OCI-LY7 (cell line): ENCODE results near the gene MROH2A. TPM values are rescaled to one million over a fixed set of nuclear protein-coding genes. Genes with fewer than 3 reads are reported as not detected.

Experiments used
- BruUV-seq: library from RNA; stranded (reverse); fragments of 400-500 nt; replicated peaks from 2 replicates; lab custom pipeline; 2021; lab: Mats Ljungman, UMichigan
- CTCF ChIA-PET: fragments of 300-600 bp; sonication (Branson Sonifier 250); formaldehyde crosslinking; loops from one replicate; lab custom pipeline; 2022; ENCODE audit warnings: antibody characterized with exemption; ENCODE audit not compliant: unreplicated experiment; lab: Charles Lee
- POLR2A ChIA-PET: fragments of 300-600 bp; sonication (Branson Sonifier 250); formaldehyde crosslinking; loops from one replicate; lab custom pipeline; 2022; ENCODE audit warnings: antibody characterized with exemption; lab: Charles Lee
- DNase-seq: peaks from one replicate; pipeline ENCODE4 v3.0.0-alpha.2; 2015; ENCODE audit warnings: low spot score
- H2AFZ ChIP-seq: fragments of 200-600 bp; sonication (generic), shearing (Covaris generic); 2 replicates; pipeline ENCODE4 v1.6.1; 2014; ENCODE audit warnings: mild to moderate bottlenecking, antibody characterized with exemption, low read length, moderate library complexity
- H3K27ac ChIP-seq: fragments of 200-600 bp; sonication (generic); 2 replicates; pipeline ENCODE4 v1.5.1; 2014; ENCODE audit warnings: mixed run types, low read depth, mild to moderate bottlenecking, moderate library complexity, low read length, inconsistent platforms; ENCODE audit not compliant: poor library complexity, severe bottlenecking
- H3K36me3 ChIP-seq: fragments of 200-600 bp; sonication (generic); 2 replicates; pipeline ENCODE4 v1.6.1; 2014; ENCODE audit warnings: mild to moderate bottlenecking, antibody characterized with exemption, low read length, moderate library complexity, mixed read lengths; ENCODE audit not compliant: insufficient read depth
- H3K4me1 ChIP-seq: fragments of 200-600 bp; sonication (generic); 2 replicates; pipeline ENCODE4 v1.5.1; 2014; ENCODE audit warnings: mild to moderate bottlenecking, low read length; ENCODE audit not compliant: insufficient read depth, poor library complexity, severe bottlenecking
- H3K4me2 ChIP-seq: fragments of 200-600 bp; sonication (generic); 2 replicates; pipeline ENCODE4 v1.6.1; 2014; ENCODE audit warnings: mild to moderate bottlenecking, low read length
- H3K4me3 ChIP-seq: fragments of 200-600 bp; sonication (generic); 2 replicates; pipeline ENCODE4 v1.5.1; 2014; ENCODE audit warnings: mild to moderate bottlenecking, low read depth, low read length; ENCODE audit not compliant: poor library complexity, severe bottlenecking
- H3K79me2 ChIP-seq: fragments of 200-600 bp; sonication (generic); 2 replicates; pipeline ENCODE4 v1.6.1; 2016; ENCODE audit warnings: low read depth, mild to moderate bottlenecking, low read length, moderate library complexity, mixed read lengths; ENCODE audit not compliant: insufficient read depth
- H3K9me2 ChIP-seq: fragments of 200-600 bp; sonication (generic); 2 replicates; pipeline ENCODE4 v1.6.1; 2016; ENCODE audit warnings: mild to moderate bottlenecking, low read length, mixed read lengths; ENCODE audit not compliant: insufficient read depth
- H3K9me3 ChIP-seq: fragments of 200-600 bp; sonication (generic); 2 replicates; pipeline ENCODE4 v1.6.1; 2014; ENCODE audit warnings: mild to moderate bottlenecking, mixed run types, low read length, mixed read lengths
- H4K20me1 ChIP-seq: fragments of 200-600 bp; sonication (generic); 2 replicates; pipeline ENCODE4 v1.6.1; 2014; ENCODE audit warnings: mild to moderate bottlenecking, antibody characterized with exemption, low read length, moderate library complexity, mixed read lengths; ENCODE audit not compliant: insufficient read depth
- EZH2phosphoT487 ChIP-seq: fragments of 200-600 bp; sonication (generic); IDR thresholded peaks from 2 replicates; pipeline ENCODE4 v1.6.1; 2018; ENCODE audit warnings: low read depth, borderline replicate concordance, mild to moderate bottlenecking, mixed run types, antibody characterized with exemption, low read length, moderate library complexity, mixed read lengths
- intact Hi-C: fragments of 100-400 bp; cut with micrococcal nuclease; formaldehyde crosslinking; loops from one replicate; pipeline ENCODE4 v1.10.0; 2022; ENCODE audit not compliant: unreplicated experiment
- total RNA-seq, 2 experiments: library from RNA; depleted of rRNA in 1 of 2; stranded (reverse); fragments of >200 nt in 1 of 2; shearing (Covaris generic) in 1 of 2; gene quantifications; 2 replicates each; pipeline ENCODE4 v1.2.3, GENCODE V29; 2014 to 2022
- TF ChIP-seq, protein P1 (sequence below): fragments of 200-600 bp; sonication (generic); conservative IDR thresholded peaks from 2 replicates; pipeline ENCODE4 v1.5.1; 2014; ENCODE audit warnings: mild to moderate bottlenecking, antibody characterized with exemption, low read length, moderate library complexity, mixed read lengths

Gene MROH2A
- total RNA-seq, 2 experiments from 2014 or later: not detected

DNA sequence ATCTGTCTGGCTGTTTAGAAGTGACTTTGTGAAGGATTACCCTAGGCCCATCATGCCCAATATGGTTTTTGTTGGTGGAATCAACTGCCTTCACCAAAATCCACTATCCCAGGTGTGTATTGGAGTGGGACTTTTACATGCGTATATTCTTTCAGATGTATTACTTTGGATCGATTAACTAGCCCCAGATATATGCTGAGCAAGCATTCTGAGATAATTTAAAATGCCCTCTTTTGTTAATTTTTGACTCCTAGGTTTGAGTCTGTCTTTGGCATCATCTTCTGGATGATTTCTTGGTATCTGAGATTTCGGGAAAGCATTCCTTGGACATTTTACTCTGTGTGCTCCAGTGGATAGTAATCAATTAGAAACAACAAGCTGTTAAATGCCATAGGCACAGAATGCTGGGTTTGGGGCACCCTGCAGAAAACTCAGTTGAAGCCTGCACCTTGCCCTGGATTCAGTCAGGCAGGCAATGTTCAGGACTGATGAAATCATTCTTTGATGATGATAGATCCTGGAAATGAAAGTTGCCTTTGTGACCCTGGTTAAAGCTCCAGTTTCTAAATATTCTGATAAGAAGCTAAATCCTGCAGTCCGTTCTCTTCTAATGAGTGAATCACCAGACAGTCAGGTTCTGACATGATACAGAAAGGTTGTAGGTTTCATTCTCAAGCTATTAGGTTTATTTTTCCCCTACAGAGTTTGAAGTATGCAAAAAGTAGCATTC lies 16.9 kb upstream of the MROH2A start:
- H3K79me2 ChIP-seq: no peaks in the 10 kb centered on the region
- H4K20me1 ChIP-seq: no peaks in the 10 kb centered on the region
- no peaks in the 10 kb centered on the region; the same call in 1 of the 2 replicates for H3K9me2 ChIP-seq
- TF ChIP-seq EZH2phosphoT487: no peak
- TF ChIP-seq, protein P1, sequence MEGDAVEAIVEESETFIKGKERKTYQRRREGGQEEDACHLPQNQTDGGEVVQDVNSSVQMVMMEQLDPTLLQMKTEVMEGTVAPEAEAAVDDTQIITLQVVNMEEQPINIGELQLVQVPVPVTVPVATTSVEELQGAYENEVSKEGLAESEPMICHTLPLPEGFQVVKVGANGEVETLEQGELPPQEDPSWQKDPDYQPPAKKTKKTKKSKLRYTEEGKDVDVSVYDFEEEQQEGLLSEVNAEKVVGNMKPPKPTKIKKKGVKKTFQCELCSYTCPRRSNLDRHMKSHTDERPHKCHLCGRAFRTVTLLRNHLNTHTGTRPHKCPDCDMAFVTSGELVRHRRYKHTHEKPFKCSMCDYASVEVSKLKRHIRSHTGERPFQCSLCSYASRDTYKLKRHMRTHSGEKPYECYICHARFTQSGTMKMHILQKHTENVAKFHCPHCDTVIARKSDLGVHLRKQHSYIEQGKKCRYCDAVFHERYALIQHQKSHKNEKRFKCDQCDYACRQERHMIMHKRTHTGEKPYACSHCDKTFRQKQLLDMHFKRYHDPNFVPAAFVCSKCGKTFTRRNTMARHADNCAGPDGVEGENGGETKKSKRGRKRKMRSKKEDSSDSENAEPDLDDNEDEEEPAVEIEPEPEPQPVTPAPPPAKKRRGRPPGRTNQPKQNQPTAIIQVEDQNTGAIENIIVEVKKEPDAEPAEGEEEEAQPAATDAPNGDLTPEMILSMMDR: no peak
- H3K4me2 ChIP-seq: no peak overlapping the region
- no TSS peak for BruUV-seq
- intact Hi-C loops: no loop called here
- no peaks in the 10 kb centered on the region for H3K9me3 ChIP-seq
- H3K36me3 ChIP-seq: no peaks in the 10 kb centered on the region
- DNase-seq: no peak
- H2AFZ ChIP-seq: no peak overlapping the region
- POLR2A ChIA-PET: interaction anchor here (0.5 kb wide), 1 partner anchor 267 kb away, joined by 3 read pairs; no protein-coding TSS in a partner anchor
- H3K27ac ChIP-seq: no peak overlapping the region
- H3K4me3 ChIP-seq: no peak overlapping the region
- no peaks in the 10 kb centered on the region for H3K4me1 ChIP-seq
- CTCF ChIA-PET: no interaction called here

DNA sequence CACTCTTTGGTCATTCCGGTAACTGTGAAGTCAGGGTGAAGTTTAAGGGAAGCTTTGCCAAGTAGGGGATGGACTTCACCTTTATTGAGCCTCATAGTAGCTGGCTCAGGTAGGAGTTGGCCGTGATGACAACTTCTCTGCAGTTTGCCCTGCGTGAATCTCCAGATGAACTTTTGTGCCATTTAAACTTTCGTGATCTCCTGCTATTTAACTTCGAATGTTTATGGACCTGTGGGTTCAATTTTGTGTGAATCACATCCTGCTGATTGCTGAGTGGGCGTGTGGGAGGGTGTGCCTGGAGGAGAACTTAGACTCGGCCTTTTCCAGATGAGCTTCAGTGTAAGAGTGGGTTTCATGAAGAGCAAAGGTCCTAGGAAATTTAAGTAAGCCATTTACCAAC lies 13.9 kb upstream of the MROH2A start:
- H3K27ac ChIP-seq: no peak overlapping the region
- CTCF ChIA-PET: no interaction called here

More for the DNA sequence above, 13.9 kb upstream of the MROH2A start:
- H4K20me1 ChIP-seq: no peaks in the 10 kb centered on the region
- intact Hi-C loops: no loop called here
- H3K9me3 ChIP-seq: no peaks in the 10 kb centered on the region
- POLR2A ChIA-PET: no interaction called here
- H3K4me2 ChIP-seq: no peak overlapping the region
- H3K79me2 ChIP-seq: no peaks in the 10 kb centered on the region
- TF ChIP-seq, protein P1: no peak
- no peak for TF ChIP-seq EZH2phosphoT487
- H2AFZ ChIP-seq: no peak overlapping the region
- H3K9me2 ChIP-seq: no peaks in the 10 kb centered on the region
- H3K4me1 ChIP-seq: no peaks in the 10 kb centered on the region
- no TSS peak for BruUV-seq
- H3K36me3 ChIP-seq: no peaks in the 10 kb centered on the region
- no peak overlapping the region for H3K4me3 ChIP-seq
- no peak for DNase-seq
